Measurements from ENCODE around the gene ZNF710.

DNA sequence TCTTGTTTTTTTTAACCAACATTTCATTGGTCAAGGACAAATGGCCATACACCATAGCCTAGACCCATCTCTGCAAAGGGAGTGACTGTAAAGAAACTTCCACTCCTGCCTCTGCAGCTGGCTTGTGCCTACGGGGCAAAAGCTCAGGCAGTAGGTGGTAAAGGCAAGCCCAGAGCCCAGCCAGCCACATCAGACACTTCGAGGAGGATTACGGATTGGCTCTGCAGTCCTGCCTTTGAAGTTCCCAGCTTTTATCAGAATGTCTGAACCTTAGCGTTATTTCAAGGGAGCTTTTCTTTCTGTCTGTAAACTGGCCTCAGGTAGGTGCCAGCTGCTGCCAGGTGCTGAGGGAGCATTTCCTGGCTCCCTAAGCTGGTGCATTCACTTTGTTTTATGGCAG, 15.6 kb downstream of the ZNF710 start:
- TF ChIP-seq POLR2A (IDR thresholded peaks at IDR 0.05; ENCODE audit: low read depth, low read length) = no peak
- TF ChIP-seq POLR2AphosphoS5 (IDR thresholded peaks at IDR 0.05; ENCODE audit: low read depth, low read length) = no peak
- TF ChIP-seq POU2F2 (IDR thresholded peaks at IDR 0.05; ENCODE audit: low read depth, low read length) = no peak
- no peak for TF ChIP-seq PAX5 (IDR thresholded peaks at IDR 0.05; ENCODE audit: insufficient read depth, low read length, severe bottlenecking)
- TF ChIP-seq SPI1 (IDR thresholded peaks at IDR 0.05; ENCODE audit: low read depth, low read length) = no peak
- TF ChIP-seq TAF1 (IDR thresholded peaks at IDR 0.05; ENCODE audit: low read depth, low read length) = no peak
